ENCODE data around the gene CAMKK1. TPM values are rescaled to one million over a fixed set of nuclear protein-coding genes. Genes with fewer than 3 reads are reported as not detected.

CAMKK1 gene
- total RNA-seq, 1 experiment from 2014 or later, result 16.3 TPM

- Histone ChIP-seq H4K20me1 (ENCODE audit: insufficient read depth) (no peaks in the 10 kb centered on the region), H3K4me3 (no peak overlapping the region), H3K4me2 (no peak overlapping the region), H2AFZ (no peak overlapping the region), H3K36me3 (ENCODE audit: low read depth) (no peaks in the 10 kb centered on the region), H3K79me2 (ENCODE audit: low read depth) (no peaks in the 10 kb centered on the region), H3F3A (ENCODE audit: insufficient read depth, low read depth) (no peaks in the 10 kb centered on the region), H3K9me3 (ENCODE audit: insufficient read depth, low read depth) (no peaks in the 10 kb centered on the region), H3K27me3 (ENCODE audit: insufficient read depth, low read depth) (no peaks in the 10 kb centered on the region), H3K27ac (no peak overlapping the region), H3K4me1 (replicated peaks; ENCODE audit: insufficient read depth) (no peaks in the 10 kb centered on the region), H3K9me2 (ENCODE audit: insufficient read depth) (no peaks in the 10 kb centered on the region)
- ChIA-PET CTCF (no interaction called here), POLR2A (ENCODE audit: unreplicated experiment) (no interaction called here)
- intact Hi-C loops (cut with micrococcal nuclease; ENCODE audit: unreplicated experiment), result no loop called here
- TF ChIP-seq, protein P1, sequence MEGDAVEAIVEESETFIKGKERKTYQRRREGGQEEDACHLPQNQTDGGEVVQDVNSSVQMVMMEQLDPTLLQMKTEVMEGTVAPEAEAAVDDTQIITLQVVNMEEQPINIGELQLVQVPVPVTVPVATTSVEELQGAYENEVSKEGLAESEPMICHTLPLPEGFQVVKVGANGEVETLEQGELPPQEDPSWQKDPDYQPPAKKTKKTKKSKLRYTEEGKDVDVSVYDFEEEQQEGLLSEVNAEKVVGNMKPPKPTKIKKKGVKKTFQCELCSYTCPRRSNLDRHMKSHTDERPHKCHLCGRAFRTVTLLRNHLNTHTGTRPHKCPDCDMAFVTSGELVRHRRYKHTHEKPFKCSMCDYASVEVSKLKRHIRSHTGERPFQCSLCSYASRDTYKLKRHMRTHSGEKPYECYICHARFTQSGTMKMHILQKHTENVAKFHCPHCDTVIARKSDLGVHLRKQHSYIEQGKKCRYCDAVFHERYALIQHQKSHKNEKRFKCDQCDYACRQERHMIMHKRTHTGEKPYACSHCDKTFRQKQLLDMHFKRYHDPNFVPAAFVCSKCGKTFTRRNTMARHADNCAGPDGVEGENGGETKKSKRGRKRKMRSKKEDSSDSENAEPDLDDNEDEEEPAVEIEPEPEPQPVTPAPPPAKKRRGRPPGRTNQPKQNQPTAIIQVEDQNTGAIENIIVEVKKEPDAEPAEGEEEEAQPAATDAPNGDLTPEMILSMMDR (conservative IDR thresholded peaks at IDR 0.05), result no peak
- no peak for TF ChIP-seq EZH2 (IDR thresholded peaks at IDR 0.05; ENCODE audit: low read depth)
- no TSS peak for BruUV-seq (replicated peaks)
- no peak for DNase-seq
Observed at GRCh38 chr17:3866276-3866675, 26.6 kb downstream of the CAMKK1 start.

- intact Hi-C loops (cut with micrococcal nuclease; ENCODE audit: unreplicated experiment), result no loop called here
- no peaks in the 10 kb centered on the region for H3K4me1 ChIP-seq (replicated peaks; ENCODE audit: insufficient read depth)
- POLR2A ChIA-PET (ENCODE audit: unreplicated experiment), result no interaction called here
- H3K4me2 ChIP-seq, result no peak overlapping the region
- BruUV-seq (replicated peaks), result no TSS peak
- no peaks in the 10 kb centered on the region for H3K27me3 ChIP-seq (ENCODE audit: insufficient read depth, low read depth)
- H4K20me1 ChIP-seq (ENCODE audit: insufficient read depth), result no peaks in the 10 kb centered on the region
- no peak overlapping the region for H3K4me3 ChIP-seq
- TF ChIP-seq, protein P1 (conservative IDR thresholded peaks at IDR 0.05), result no peak
- TF ChIP-seq EZH2 (IDR thresholded peaks at IDR 0.05; ENCODE audit: low read depth), result no peak
- no peak overlapping the region for H3K27ac ChIP-seq
- no peaks in the 10 kb centered on the region for H3F3A ChIP-seq (ENCODE audit: insufficient read depth, low read depth)
- H3K9me3 ChIP-seq (ENCODE audit: insufficient read depth, low read depth), result no peaks in the 10 kb centered on the region
- H3K9me2 ChIP-seq (ENCODE audit: insufficient read depth), result no peaks in the 10 kb centered on the region
- no peaks in the 10 kb centered on the region for H3K36me3 ChIP-seq (ENCODE audit: low read depth)
- H2AFZ ChIP-seq, result no peak overlapping the region
- CTCF ChIA-PET, result interaction anchor here (0.7 kb wide), 1 partner anchor 27 kb away, joined by 3 read pairs; the partner anchor contains the start of gene CAMKK1
- DNase-seq, result no peak
- H3K79me2 ChIP-seq (ENCODE audit: low read depth), result no peaks in the 10 kb centered on the region
Observed at GRCh38 chr17:3865176-3865575, 27.7 kb downstream of the CAMKK1 start.

DNA sequence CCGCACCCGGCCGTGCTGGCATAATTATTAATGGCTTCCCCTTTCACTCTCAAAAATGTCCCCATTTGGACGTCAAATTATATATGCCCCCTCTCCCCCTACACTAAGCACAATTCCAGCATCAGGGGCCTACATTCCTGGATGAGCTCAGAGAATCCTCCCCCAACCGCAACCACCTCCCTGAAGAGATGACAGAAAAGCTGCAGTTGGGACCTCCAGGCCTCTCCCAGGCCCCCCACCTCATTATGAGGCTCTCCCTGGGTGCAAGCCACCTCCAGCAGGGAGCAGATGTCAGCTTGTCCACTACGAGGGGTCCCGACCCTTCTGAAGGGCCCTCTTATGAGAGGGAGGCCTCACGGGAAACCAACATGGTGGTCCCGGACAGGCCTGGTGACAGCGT, 28.3 kb downstream of the CAMKK1 start:
- Histone ChIP-seq H3K36me3 (ENCODE audit: low read depth) (no peaks in the 10 kb centered on the region), H3K27me3 (ENCODE audit: insufficient read depth, low read depth) (no peaks in the 10 kb centered on the region), H3K9me3 (ENCODE audit: insufficient read depth, low read depth) (no peaks in the 10 kb centered on the region), H3F3A (ENCODE audit: insufficient read depth, low read depth) (no peaks in the 10 kb centered on the region), H2AFZ (no peak overlapping the region), H3K9me2 (ENCODE audit: insufficient read depth) (no peaks in the 10 kb centered on the region), H3K79me2 (ENCODE audit: low read depth) (no peaks in the 10 kb centered on the region), H3K27ac (no peak overlapping the region), H4K20me1 (ENCODE audit: insufficient read depth) (no peaks in the 10 kb centered on the region), H3K4me3 (no peak overlapping the region), H3K4me1 (replicated peaks; ENCODE audit: insufficient read depth) (no peaks in the 10 kb centered on the region), H3K4me2 (no peak overlapping the region)
- intact Hi-C loops (cut with micrococcal nuclease; ENCODE audit: unreplicated experiment), result loop anchor here (5.0 kb wide), 1 partner anchor 548 kb away; no protein-coding TSS in a partner anchor
- ChIA-PET POLR2A (ENCODE audit: unreplicated experiment) (no interaction called here), CTCF (no interaction called here)
- TF ChIP-seq, protein P1 (conservative IDR thresholded peaks at IDR 0.05), result no peak
- TF ChIP-seq EZH2 (IDR thresholded peaks at IDR 0.05; ENCODE audit: low read depth), result no peak
- no TSS peak for BruUV-seq (replicated peaks)
- DNase-seq, result no peak
